ENCODE results near the gene OPRL1.

The OPRL1 gene

DNA sequence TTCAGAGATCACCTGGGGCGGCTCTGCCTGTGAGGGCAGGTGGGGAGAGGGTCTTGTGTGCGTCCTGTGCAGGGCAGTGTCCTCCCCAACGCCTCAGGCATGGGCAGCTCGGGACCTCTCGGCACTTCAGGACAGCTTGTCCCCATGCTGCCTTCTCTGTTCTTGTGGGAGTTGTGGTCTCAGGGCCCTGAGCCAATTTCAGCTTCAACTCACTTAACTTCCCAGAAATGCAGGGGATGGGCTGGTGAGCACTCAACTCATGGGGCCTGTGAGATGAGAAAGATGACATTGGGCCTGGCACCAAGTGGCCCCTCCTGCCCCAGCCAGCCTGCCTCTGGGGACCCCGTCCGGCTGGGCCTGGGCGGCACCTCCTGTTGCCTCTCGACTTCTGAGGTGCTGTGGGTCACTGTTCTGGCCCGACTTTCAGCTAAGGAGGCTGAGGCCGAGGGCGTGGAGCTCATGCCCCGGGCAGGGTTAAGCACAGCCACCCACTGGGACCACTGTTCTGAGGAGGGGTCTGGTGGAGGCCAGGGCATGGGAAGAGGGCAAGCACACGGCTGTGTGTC lies 7.3 kb upstream of the OPRL1 start:
- DNase-seq, result no peak

DNA sequence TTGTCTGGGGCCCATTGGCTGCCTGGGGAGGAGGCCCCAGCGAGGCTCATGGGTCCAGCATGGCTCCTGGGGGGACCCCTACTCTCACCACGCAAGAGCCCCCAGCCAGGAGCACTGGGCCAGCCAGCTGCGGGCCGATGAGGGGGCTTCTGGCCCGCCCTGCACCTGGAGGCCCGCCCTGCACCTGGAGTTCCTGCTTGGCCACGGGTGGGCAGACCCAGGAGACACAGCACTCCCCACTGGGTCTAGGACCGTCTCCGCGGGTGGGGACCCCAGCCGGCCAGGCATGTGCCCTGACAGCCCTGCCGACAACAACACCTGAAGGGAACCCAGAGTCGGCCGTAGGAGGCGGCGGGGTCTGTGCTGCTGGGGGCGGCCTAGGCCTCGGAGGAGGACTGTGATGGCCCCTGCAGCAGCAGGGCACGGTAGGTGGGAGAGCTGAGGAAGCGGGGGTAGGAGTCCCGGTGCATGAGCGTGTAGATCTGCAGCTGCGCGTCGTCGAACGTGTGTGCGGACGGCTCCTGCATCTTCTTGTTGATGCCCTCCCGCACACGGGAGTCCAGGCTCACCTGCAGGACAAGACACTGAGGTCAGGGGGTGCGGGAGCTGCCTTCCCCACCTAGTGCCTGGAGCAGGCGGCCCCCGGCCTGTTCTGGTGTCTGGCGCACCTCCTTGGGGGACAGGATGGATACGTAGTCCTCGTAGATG lies 6.3 kb upstream of the OPRL1 start:
- DNase-seq, result no peak

DNA sequence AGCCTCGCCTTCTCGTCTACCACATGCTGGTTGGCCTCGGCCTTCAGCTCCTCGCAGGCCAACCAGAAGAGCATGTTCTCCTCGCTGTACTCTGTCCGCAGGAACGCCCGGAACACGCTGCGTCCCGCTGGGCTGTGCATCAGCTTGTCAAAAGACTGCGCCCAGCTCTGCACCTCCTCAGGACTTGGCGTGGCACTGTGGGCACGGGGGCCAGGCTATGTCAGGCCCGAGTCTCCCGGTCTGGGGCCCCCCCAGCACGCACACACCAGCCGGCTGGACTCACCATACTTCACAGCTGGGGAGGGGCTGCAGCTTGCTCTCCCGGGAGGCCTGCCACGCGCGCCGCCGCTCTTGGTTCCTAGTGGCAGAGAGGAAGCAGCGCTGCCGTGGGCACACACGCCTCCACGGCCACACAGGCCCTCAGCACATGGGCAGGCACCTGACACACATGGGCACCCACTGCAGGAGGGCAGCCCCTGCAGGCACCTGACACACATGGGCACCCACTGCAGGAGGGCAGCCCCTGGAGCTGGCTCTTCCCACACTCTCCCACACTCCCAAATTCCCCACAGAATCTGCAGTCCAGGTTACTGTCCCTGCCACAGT lies 5.6 kb upstream of the OPRL1 start:
- no peak for DNase-seq

DNA sequence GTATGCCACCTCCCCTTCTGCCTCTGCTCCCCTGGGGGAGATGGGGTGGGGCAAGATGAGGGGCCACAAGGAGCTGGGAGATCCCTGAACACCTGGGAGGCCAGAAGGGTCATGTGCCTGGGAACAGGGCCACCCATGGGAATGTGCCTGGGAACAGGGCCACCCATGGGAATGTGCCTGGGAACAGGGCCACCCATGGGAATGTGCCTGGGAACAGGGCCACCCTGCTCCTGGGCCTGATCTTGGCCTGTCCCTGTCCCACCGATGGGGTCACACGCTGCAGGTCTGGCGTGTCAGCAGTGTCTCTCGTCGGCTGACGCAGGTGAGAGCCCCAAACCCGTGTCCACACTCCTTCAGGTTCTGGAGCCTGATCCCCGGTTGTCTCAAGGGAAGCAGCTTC lies 4.9 kb upstream of the OPRL1 start:
- DNase-seq, result no peak

DNA sequence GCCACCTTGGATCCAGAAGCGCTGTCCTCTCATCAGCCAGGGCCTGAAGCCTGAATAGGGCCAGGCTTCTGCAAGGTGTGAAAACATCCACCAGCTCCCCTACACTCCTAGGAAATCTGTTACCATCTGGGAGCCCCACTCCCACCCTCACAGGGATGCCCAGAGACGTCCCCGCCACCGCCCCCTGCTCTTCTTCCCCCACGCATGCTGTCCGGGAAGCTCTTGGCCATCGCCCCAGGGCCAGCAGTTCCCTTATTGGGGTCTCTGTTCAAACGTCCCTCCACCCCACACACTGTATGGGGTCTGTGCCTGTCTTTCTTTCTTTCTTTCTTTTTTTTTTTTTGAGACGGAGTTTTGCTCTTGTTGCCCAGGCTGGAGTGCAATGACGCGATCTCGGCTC lies 4.3 kb upstream of the OPRL1 start:
- DNase-seq, result no peak

DNA sequence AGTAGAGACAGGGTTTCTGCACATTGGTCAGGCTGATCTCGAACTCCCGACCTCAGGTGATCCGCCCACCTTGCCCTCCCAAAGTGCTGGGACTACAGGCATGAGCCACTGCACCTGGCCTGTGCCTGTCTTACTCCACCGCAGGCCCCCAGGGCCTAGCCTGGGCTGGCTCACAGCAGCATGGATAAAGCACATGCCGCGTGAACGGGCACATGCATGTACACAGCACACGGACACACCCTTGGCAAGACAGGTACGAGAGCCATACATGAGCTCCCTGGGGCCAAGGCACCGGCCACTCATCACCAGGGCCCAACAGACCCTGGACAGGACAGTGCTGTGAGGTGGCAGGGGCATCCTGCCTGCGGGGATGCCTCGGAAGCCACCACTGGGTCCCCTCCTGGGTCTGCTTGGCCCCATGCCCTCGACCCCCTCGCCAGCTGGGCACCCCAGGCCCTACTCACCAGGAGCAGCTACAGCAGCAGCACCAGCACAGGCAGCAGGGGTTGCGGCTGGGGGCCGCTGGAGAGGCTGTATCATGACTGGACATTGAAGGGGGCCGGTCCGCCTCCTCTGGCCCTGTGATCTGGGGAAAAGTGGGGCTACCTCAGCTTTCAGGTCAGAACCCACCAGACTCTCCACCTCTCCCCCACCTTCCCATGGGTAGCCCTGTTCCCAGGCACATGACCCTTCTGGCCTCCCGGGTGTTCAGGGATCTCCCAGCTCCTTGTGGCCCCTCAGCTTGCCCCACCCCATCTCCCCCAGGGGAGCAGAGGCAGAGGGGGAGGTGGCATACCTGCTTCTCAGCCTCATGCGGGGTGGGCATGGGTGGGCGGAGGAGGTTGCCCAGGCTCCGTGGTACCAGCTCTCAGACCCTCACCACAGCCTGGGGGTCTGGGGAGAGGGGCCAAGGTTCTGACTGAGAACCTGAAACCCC lies 3.6 kb upstream of the OPRL1 start:
- no peak for DNase-seq

GRCh38 chr20:64077094-64077493 lies 2.8 kb upstream of the OPRL1 start:
- DNase-seq, result no peak

- DNase-seq, result no peak
Measured at GRCh38 chr20:64077541-64077875, 2.4 kb upstream of the OPRL1 start.

DNA sequence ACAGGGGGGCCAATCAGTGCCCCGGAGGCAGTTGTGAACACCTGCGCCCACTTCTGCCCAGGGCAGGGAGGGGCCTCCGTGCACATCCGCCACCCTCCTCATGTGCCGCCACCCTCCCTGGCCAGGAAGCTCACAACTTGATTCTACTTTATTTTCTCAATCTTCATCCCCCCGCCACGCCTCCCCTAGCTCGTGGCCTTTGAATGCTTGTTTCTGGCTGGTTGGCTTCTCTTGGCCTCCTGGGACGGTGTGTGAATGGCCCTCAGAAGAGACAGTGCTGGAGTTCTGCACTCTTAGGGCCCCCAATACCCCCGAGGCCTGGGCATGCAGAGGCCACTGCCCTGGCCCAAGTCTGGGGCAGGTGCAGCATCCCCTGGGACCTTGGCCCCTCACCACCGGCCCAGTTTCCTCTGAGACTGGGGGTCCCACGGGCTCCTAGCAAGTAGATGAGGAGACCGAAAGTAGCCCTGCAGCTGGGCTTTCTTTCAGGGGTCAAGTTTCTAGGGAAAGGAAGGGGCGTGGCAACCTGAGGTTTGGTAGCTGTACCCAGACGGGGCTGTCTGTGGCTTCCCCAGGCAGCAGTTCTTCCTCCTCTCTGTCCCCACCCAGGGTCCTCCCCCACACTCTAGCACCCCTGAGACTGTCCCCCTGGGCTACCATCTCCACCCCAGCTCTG lies 1.9 kb upstream of the OPRL1 start:
- DNase-seq, result no peak

- DNase-seq, result no peak
Measured at GRCh38 chr20:64078934-64079272, 979 bp upstream of the OPRL1 start.

- DNase-seq, result no peak
Measured at GRCh38 chr20:64079273-64080012, 439 bp upstream of the OPRL1 start, which contains the start of gene RGS19. Gene RGS19, minus strand, starts transcription at chr20:64079518. Its CDS starts 2,632 bp downstream, at chr20:64076886.

- DNase-seq, result no peak
Measured at GRCh38 chr20:64080813-64081623, 1.1 kb downstream of the OPRL1 start.

- no peak for DNase-seq
Measured at GRCh38 chr20:64081624-64081964, 1.7 kb downstream of the OPRL1 start.

DNA sequence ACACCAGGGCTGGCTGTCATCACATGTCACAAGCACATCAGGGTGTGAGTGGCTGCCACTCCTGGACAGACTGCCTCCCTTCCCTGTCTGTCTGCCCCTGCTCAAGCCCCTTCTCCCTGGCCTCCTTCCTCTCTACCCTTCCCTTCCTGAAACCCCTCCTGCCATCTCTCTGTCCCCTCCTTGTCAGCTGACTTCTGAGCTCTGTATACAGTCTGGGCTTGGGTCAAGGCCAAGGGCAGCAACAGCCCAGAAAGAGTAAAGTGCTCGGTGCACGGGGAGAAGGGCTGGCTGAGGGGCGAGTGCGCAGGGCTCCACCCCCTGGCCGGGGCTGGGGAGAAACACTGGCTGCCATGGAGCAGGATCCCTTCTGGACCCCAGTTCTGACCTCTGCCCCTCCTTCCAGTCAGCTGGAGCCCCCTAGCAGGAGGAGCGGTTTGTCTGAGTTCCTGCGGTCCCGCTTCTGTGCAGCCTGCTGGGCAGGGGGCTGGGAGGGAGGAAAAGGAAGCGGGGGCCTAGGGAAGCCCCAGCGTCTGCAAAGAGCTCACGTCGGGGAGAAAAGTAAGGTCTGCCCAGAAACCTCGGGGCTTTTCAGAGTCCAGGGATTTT lies 2.3 kb downstream of the OPRL1 start:
- no peak for DNase-seq

- DNase-seq, result no peak
Measured at GRCh38 chr20:64082820-64083377, 3.0 kb downstream of the OPRL1 start.

DNA sequence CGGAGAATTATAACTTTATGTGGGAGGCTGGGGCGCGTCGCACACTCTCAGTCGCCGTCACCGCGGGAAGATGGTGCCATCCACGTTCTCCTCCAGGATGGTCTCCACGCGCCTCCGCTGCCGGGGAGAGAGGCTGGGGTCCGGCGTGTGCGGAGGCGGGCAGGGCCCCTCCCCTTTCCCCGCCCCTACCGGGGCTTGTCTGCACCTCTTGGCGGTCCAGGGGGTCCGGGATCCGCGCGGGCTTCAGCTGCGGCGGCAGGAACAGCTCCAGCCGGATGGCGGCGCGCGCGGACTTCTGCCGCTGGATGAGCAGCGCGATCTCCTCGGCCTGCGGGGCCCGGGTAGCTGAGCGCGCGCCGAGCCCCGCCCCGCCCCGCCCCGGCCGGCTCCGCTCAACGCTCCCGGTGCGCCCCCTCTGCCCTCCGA lies 3.5 kb downstream of the OPRL1 start:
- DNase-seq, result peak; percentile 25

DNA sequence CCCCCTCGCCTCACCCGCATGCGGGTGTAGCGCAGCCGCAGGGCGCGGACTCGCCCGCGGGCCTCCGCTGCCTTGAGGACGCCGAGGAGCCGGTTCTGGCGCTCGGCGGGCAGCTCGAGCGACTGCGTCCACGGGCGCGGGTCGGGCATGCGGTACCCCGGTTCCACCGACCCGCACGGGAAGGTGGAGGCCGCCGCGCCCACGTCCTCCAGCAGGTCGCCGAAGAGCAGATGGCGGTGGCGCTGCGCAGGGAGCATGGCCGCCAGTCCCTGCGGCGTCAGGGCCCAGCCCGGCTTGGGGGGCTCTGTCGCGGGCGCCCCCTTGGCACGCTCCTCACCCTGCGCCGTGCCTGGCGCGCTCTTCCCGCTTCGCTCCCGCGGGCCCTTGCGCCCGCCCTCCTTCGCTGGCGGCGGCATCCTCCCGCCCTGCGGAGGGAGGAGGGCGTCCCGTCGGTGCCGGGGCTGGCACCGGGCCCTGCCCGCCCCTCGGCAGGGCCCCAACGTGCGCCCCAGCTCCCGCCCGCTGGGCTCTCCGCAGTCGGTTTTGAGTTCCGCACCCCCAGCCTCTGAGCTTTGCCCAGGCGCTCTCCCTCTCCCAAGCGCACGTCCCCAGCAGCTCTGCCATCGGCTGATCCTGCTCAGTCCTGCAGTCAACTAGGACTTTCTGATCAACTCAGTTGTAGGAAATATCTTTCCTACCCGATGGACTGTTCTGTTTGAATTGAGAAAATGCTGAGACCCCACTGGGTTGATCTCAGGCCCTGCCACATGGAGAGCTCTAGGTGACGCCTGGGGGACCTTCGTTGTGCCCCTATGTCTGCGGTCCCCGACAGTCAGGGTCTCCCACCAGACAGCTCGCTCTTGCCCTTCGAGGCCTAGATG lies 4.2 kb downstream of the OPRL1 start, which contains the start of gene LKAAEAR1:
Gene LKAAEAR1, minus strand, starts transcription at position 595 of the 881 bp plus-strand sequence. Its CDS starts 179 bp downstream, at position 416.
- no peak for DNase-seq

DNA sequence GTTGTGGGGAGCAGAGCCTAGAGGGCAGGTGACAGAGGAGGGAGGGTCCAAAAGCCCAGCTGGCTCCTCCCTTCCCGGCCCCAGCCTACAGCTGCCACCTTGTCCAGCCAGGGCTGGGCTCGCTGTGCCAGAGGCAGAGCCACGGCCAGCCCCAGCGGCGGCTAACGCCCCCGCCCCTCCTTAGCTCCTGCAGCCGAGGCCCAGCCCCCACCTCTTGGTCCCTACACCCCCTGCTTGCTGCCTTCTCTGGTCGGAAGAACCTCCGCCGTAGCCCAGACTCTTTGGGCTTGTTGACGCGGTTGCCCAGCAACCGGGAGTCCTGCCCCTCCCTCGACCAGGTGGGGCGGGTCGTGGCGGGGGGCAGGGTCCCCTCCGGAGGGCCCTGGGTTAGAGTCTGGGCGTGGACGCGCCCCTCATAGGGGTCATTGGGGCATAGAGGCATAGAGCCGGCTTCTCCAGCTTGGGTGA lies 4.8 kb downstream of the OPRL1 start:
- DNase-seq, result no peak

GRCh38 chr20:64086801-64087200 lies 6.9 kb downstream of the OPRL1 start:
- no peak for DNase-seq

All from NCI-H2029 (cell line).